GDM1 (cell line): Measurements from ENCODE around the gene SEZ6L2.
"Not testable (repeated sequence)": the region's sequence is repeated elsewhere in the genome, so short reads cannot be mapped to it uniquely, and the experiment has no call there.

Experiments
- DNase-seq: peaks from one replicate; lab custom pipeline; 2025; lab: John Stamatoyannopoulos, UW

The SEZ6L2 gene

GRCh38 chr16:29910819-29911675 lies 11.7 kb upstream of the SEZ6L2 start:
- no peak for DNase-seq

- not testable (repeated sequence) for DNase-seq
These were observed 10.5 kb upstream of the SEZ6L2 start for GRCh38 chr16:29909851-29910250.

- no peak for DNase-seq
These were observed 10.0 kb upstream of the SEZ6L2 start for GRCh38 chr16:29909391-29909790.

- no peak for DNase-seq
These were observed 9.4 kb upstream of the SEZ6L2 start for GRCh38 chr16:29908719-29909220.

GRCh38 chr16:29907973-29908372 lies 8.6 kb upstream of the SEZ6L2 start:
- no peak for DNase-seq

GRCh38 chr16:29906520-29907244 lies 7.3 kb upstream of the SEZ6L2 start:
- no peak for DNase-seq

GRCh38 chr16:29905668-29906067 lies 6.3 kb upstream of the SEZ6L2 start:
- no peak for DNase-seq

- no peak for DNase-seq
These were observed 5.6 kb upstream of the SEZ6L2 start for GRCh38 chr16:29904947-29905346.

GRCh38 chr16:29903590-29903989 lies 4.2 kb upstream of the SEZ6L2 start:
- DNase-seq: no peak

- no peak for DNase-seq
These were observed 2.2 kb upstream of the SEZ6L2 start for GRCh38 chr16:29901607-29901945.

- DNase-seq: no peak
These were observed 1.7 kb upstream of the SEZ6L2 start for GRCh38 chr16:29900888-29901606.

- peak; percentile 50 for DNase-seq
These were observed 945 bp upstream of the SEZ6L2 start, which contains the start of gene ASPHD1 for GRCh38 chr16:29900102-29900887. ASPHD1 (plus strand) TSS chr16:29900488; CDS start chr16:29900972, 484 bp downstream.

GRCh38 chr16:29898804-29899515 lies 390 bp downstream of the SEZ6L2 start:
- DNase-seq: no peak

GRCh38 chr16:29898135-29898803 lies 1.1 kb downstream of the SEZ6L2 start:
- no peak for DNase-seq

GRCh38 chr16:29897333-29897732 lies 2.0 kb downstream of the SEZ6L2 start:
- no peak for DNase-seq

- DNase-seq: no peak
These were observed 2.5 kb downstream of the SEZ6L2 start for GRCh38 chr16:29896841-29897240.

- no peak for DNase-seq
These were observed 5.0 kb downstream of the SEZ6L2 start for GRCh38 chr16:29894352-29894751.

GRCh38 chr16:29893553-29893952 lies 5.8 kb downstream of the SEZ6L2 start:
- DNase-seq: no peak

GRCh38 chr16:29892458-29892813 lies 6.9 kb downstream of the SEZ6L2 start:
- DNase-seq: no peak
